A673 (cell line): ENCODE data around the gene EIF2D. TPM values are rescaled to one million over a fixed set of nuclear protein-coding genes. Genes with fewer than 3 reads are reported as not detected.
A peak's percentile ranks its signal among the peaks of the same experiment; 100 is the strongest.

Experiments
- BruUV-seq: library from RNA; stranded (reverse); fragments of 400-500 nt; replicated peaks from 2 replicates; lab custom pipeline; 2021; lab: Mats Ljungman, UMichigan
- CTCF ChIA-PET: fragments of 300-600 bp; sonication (Branson Sonifier 250); formaldehyde crosslinking; loops from one replicate; lab custom pipeline; 2022; ENCODE audit warnings: antibody characterized with exemption; lab: Charles Lee
- POLR2A ChIA-PET: fragments of 300-600 bp; sonication (Branson Sonifier 250); formaldehyde crosslinking; loops from one replicate; lab custom pipeline; 2022; ENCODE audit warnings: antibody characterized with exemption; ENCODE audit not compliant: low non-redundant PET; lab: Charles Lee
- DNase-seq: peaks from one replicate; pipeline ENCODE4 v3.0.0-alpha.2; 2015; ENCODE audit warnings: low spot score
- H3K27ac ChIP-seq: fragments of 200-600 bp; sonication (generic); 2 replicates; pipeline ENCODE4 v1.5.1; 2016; ENCODE audit warnings: mixed run types, low read depth, mild to moderate bottlenecking, mixed read lengths, antibody characterized with exemption, low read length; ENCODE audit not compliant: poor library complexity, severe bottlenecking
- H3K27me3 ChIP-seq: fragments of 200-600 bp; sonication (generic); replicated peaks from 2 replicates; pipeline ENCODE4 v1.6.1; 2017; ENCODE audit warnings: mixed run types, low read depth, mild to moderate bottlenecking, mixed read lengths, antibody characterized with exemption, low read length; ENCODE audit not compliant: insufficient read depth, poor library complexity
- H3K36me3 ChIP-seq: fragments of 200-600 bp; sonication (generic); 2 replicates; pipeline ENCODE4 v1.6.1; 2016; ENCODE audit warnings: mixed run types, mild to moderate bottlenecking, mixed read lengths, antibody characterized with exemption, low read length; ENCODE audit not compliant: insufficient read depth, poor library complexity, severe bottlenecking
- H3K4me1 ChIP-seq: fragments of 200-600 bp; sonication (generic); 2 replicates; pipeline ENCODE4 v1.6.1; 2017; ENCODE audit warnings: mixed run types, mild to moderate bottlenecking, mixed read lengths, antibody characterized with exemption, low read length; ENCODE audit not compliant: insufficient read depth, poor library complexity, severe bottlenecking
- H3K4me3 ChIP-seq: fragments of 200-600 bp; sonication (generic); 2 replicates; pipeline ENCODE4 v1.5.1; 2016; ENCODE audit warnings: low read depth, mixed run types, mild to moderate bottlenecking, mixed read lengths, low read length; ENCODE audit not compliant: poor library complexity, severe bottlenecking
- H3K9me3 ChIP-seq: fragments of 200-600 bp; sonication (generic); 2 replicates; pipeline ENCODE4 v1.6.1; 2016; ENCODE audit warnings: mixed run types, low read depth, mild to moderate bottlenecking, mixed read lengths, antibody characterized with exemption, low read length; ENCODE audit not compliant: poor library complexity, severe bottlenecking
- EZH2 ChIP-seq: fragments of 200-600 bp; sonication (generic); IDR thresholded peaks from 2 replicates; pipeline ENCODE4 v1.6.1; 2017; ENCODE audit warnings: borderline replicate concordance, low read depth, mild to moderate bottlenecking, mixed read lengths, antibody characterized with exemption, low read length; ENCODE audit not compliant: poor library complexity, severe bottlenecking
- intact Hi-C: fragments of 100-400 bp; cut with micrococcal nuclease; formaldehyde crosslinking; loops from one replicate; pipeline ENCODE4 v1.10.0; 2022; ENCODE audit not compliant: unreplicated experiment
- total RNA-seq: library from RNA; stranded (reverse); gene quantifications from 2 replicates; pipeline ENCODE4 v1.2.3, GENCODE V29; 2021
- TF ChIP-seq, protein P1 (sequence below): fragments of 300-800, 200-600 bp; sonication (generic); conservative IDR thresholded peaks from 2 replicates; pipeline ENCODE4 v1.5.1; 2017; ENCODE audit warnings: low read depth, mild to moderate bottlenecking, antibody characterized with exemption, low read length, moderate library complexity, mixed read lengths

EIF2D gene
- total RNA-seq, 1 experiment from 2014 or later = 32.6 TPM

DNA sequence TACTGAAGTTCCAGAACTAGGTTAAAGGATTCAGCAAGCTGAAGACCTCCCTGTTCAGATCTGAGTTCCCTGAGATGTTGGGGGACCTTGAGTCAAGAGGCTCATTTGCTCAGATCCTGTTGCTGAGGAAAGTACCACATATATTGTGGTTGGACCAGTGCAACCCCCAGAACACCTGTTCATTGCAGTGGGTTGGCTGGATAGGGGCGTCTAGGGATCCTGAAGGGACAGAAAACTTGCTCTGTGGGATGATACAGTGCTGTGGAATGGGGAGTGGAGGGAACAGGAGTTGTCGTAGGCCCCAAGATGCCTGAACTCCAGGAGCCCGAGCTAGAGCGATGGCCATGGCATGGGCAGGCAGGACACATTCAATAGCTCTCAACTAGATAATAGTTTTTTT lies 47.9 kb upstream of the EIF2D start:
- POLR2A ChIA-PET = no interaction called here
- BruUV-seq = no TSS peak

DNA sequence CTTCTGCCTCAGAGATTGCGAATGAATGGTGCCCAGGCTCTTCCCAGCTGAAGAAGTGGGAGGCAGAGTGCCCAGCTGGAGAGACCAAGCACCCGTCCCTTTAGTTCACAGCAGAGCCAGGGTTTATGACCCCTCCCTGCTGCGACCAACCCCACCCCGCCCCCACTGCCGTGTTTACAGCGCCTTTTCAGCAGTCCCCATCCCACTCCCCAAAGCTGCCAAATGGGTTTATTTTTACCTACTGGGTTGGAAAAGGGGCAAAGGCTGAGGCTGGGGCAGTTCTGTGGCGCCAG lies 46.7 kb upstream of the EIF2D start:
- DNase-seq = no peak
- BruUV-seq = no TSS peak
- peaks cover 14% of the 10 kb centered on the region for H3K27me3 ChIP-seq
- ChIA-PET POLR2A (no interaction called here), CTCF (no interaction called here)
- peaks cover 7% of the 10 kb centered on the region for H3K4me1 ChIP-seq
- H3K36me3 ChIP-seq = no peaks in the 10 kb centered on the region
- TF ChIP-seq, protein P1, sequence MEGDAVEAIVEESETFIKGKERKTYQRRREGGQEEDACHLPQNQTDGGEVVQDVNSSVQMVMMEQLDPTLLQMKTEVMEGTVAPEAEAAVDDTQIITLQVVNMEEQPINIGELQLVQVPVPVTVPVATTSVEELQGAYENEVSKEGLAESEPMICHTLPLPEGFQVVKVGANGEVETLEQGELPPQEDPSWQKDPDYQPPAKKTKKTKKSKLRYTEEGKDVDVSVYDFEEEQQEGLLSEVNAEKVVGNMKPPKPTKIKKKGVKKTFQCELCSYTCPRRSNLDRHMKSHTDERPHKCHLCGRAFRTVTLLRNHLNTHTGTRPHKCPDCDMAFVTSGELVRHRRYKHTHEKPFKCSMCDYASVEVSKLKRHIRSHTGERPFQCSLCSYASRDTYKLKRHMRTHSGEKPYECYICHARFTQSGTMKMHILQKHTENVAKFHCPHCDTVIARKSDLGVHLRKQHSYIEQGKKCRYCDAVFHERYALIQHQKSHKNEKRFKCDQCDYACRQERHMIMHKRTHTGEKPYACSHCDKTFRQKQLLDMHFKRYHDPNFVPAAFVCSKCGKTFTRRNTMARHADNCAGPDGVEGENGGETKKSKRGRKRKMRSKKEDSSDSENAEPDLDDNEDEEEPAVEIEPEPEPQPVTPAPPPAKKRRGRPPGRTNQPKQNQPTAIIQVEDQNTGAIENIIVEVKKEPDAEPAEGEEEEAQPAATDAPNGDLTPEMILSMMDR = no peak
- TF ChIP-seq EZH2 = no peak
- no peak overlapping the region for H3K4me3 ChIP-seq
- no peaks in the 10 kb centered on the region for H3K9me3 ChIP-seq
- intact Hi-C loops = no loop called here
- no peak overlapping the region for H3K27ac ChIP-seq

More for the DNA sequence above, 47.9 kb upstream of the EIF2D start:
- TF ChIP-seq, protein P1 = no peak
- no peak for TF ChIP-seq EZH2
- H3K4me3 ChIP-seq = no peak overlapping the region
- H3K9me3 ChIP-seq = no peaks in the 10 kb centered on the region
- CTCF ChIA-PET = interaction anchor here (0.9 to 1.8 kb wide), 2 partner anchors 10 to 29 kb away, joined by 4 to 6 read pairs; no protein-coding TSS in a partner anchor
- no peaks in the 10 kb centered on the region for H3K36me3 ChIP-seq
- intact Hi-C loops = loop anchor here (5.0 kb wide), 1 partner anchor 168 kb away; no protein-coding TSS in a partner anchor
- no peak for DNase-seq
- peaks cover 9% of the 10 kb centered on the region for H3K4me1 ChIP-seq
- peaks cover 14% of the 10 kb centered on the region for H3K27me3 ChIP-seq
- no peak overlapping the region for H3K27ac ChIP-seq

DNA sequence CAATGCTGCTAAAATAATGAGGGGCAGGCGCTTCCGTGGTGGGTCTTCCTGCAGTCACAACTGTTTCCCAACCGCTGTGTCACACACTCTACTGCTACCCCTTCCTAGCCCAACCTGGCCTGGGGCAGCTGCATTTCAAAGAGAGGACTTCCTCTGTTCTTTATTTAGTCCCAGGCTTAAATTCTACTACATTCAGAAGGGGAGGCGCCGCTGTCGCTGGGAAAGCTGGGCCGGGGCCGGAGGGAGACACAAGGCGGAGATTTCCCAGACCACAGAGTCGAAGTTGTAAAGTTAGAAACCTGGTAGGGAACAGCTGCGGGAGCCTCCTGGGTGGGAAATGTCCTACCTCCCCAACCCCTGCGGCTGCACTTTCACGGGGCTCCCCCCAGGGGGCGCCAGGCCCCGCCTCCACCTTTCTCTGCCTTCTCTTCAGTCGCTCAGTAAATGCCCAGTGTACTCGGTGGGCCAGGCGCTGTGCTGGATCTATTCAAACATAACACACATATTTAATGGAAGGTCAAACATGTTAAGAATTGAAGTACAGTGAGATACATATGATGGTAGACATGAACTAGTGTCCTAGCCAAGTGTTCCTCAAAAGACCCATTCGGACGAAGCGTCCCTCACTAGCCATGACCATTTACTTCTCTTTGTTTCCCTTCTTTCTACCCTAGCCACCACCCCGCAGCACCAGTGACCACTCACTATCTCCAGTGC lies 46.2 kb upstream of the EIF2D start:
- Histone ChIP-seq H3K27me3 (peaks cover 13% of the 10 kb centered on the region), H3K4me1 (peaks cover 2% of the 10 kb centered on the region), H3K4me3 (no peak overlapping the region), H3K36me3 (no peaks in the 10 kb centered on the region), H3K27ac (no peak overlapping the region), H3K9me3 (no peaks in the 10 kb centered on the region)
- ChIA-PET POLR2A (no interaction called here), CTCF (interaction anchor here (0.9 kb wide), 1 partner anchor 27 kb away, joined by 3 read pairs; no protein-coding TSS in a partner anchor)
- TF ChIP-seq, protein P1 = peak; percentile 90
- TF ChIP-seq EZH2 = no peak
- intact Hi-C loops = no loop called here
- BruUV-seq = no TSS peak
- DNase-seq = peak; percentile 49
